ENCODE data around the gene PRR19.

DNA sequence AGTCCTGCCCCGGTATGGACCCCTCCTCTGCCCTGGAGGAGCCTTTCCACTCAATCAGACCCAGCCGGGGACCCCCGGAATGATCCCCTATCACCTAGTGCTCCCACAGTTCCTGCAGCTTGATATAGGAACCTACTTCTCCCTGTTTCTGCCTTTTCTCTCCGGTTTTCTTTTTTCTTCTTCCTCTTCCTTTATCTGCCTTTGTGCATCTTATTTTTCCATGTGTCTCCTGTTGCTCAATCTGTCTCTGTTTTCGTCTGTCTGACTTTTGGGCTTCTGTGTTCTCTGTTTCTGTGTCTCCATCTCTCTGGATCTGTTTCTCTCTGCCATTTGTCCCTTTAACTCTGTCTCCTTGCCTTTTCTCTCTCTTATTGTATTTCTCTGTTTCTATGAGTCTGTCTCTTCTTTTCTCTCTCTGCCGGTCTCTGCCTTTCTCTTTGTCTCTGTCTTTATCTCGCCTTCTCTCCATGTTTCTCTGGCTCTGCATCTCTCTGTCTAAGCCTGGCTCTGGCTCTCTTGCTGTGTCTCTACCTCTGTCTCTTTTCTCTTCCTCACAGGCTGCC, 33.5 kb downstream of the PRR19 start:
- no peak for TF ChIP-seq NR2F2 (IDR thresholded peaks at IDR 0.05)
- TF ChIP-seq, protein P1, sequence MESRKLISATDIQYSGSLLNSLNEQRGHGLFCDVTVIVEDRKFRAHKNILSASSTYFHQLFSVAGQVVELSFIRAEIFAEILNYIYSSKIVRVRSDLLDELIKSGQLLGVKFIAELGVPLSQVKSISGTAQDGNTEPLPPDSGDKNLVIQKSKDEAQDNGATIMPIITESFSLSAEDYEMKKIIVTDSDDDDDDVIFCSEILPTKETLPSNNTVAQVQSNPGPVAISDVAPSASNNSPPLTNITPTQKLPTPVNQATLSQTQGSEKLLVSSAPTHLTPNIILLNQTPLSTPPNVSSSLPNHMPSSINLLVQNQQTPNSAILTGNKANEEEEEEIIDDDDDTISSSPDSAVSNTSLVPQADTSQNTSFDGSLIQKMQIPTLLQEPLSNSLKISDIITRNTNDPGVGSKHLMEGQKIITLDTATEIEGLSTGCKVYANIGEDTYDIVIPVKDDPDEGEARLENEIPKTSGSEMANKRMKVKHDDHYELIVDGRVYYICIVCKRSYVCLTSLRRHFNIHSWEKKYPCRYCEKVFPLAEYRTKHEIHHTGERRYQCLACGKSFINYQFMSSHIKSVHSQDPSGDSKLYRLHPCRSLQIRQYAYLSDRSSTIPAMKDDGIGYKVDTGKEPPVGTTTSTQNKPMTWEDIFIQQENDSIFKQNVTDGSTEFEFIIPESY (IDR thresholded peaks at IDR 0.05): no peak
- TF ChIP-seq, protein P2, sequence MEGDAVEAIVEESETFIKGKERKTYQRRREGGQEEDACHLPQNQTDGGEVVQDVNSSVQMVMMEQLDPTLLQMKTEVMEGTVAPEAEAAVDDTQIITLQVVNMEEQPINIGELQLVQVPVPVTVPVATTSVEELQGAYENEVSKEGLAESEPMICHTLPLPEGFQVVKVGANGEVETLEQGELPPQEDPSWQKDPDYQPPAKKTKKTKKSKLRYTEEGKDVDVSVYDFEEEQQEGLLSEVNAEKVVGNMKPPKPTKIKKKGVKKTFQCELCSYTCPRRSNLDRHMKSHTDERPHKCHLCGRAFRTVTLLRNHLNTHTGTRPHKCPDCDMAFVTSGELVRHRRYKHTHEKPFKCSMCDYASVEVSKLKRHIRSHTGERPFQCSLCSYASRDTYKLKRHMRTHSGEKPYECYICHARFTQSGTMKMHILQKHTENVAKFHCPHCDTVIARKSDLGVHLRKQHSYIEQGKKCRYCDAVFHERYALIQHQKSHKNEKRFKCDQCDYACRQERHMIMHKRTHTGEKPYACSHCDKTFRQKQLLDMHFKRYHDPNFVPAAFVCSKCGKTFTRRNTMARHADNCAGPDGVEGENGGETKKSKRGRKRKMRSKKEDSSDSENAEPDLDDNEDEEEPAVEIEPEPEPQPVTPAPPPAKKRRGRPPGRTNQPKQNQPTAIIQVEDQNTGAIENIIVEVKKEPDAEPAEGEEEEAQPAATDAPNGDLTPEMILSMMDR (IDR thresholded peaks at IDR 0.05; ENCODE audit: low read depth, low read length, missing input control): no peak
